Measurements from ENCODE around the gene MZB1.

MZB1 gene, protein sequence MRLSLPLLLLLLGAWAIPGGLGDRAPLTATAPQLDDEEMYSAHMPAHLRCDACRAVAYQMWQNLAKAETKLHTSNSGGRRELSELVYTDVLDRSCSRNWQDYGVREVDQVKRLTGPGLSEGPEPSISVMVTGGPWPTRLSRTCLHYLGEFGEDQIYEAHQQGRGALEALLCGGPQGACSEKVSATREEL

DNA sequence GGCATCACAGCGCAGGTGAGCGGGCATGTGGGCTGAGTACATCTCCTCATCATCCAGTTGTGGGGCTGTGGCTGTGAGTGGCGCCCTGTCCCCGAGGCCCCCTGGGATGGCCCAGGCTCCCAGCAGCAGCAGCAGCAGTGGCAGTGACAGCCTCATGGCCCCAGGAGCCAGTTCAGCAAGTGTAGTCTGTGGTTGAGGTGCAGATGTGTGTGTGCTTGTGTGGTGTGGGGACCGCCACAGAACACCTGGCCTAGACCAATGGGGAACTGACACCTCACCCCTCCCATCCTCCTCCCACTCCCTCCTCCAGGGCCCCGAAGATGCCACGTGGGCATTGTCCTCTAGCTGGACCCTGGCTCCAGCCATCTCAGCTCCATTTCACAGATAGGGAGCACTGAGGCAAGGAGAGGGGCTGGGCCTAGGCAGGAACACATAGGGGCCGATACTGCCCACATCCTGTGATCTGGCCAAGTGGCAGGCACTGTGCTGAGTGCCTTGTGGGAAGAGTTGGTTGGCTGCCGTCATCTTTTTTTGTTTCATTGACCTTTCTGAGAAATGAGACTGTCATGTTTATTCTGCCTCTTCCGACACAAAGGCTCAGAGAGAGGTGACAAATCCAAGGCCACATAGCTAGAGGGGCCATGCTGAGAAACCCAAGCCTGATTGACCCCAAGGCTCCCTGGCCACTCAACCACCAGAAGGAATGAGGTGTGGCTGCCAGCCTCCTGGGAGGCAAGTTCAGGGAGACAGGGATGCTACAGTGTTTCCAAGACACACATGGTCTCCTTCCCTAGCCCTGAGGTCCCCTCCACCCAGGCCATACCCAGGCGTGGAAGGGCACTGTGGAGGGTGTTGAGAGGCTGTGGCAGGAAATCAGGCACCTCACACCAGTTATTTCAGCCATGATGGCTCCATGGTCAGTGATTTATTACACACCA lies at the start of gene MZB1:
MZB1 (minus strand) TSS at position 213 of the 938 bp plus-strand sequence; CDS start at position 156, 57 bp downstream.
- DNase-seq (ENCODE audit: low spot score): peak; percentile 77

DNA sequence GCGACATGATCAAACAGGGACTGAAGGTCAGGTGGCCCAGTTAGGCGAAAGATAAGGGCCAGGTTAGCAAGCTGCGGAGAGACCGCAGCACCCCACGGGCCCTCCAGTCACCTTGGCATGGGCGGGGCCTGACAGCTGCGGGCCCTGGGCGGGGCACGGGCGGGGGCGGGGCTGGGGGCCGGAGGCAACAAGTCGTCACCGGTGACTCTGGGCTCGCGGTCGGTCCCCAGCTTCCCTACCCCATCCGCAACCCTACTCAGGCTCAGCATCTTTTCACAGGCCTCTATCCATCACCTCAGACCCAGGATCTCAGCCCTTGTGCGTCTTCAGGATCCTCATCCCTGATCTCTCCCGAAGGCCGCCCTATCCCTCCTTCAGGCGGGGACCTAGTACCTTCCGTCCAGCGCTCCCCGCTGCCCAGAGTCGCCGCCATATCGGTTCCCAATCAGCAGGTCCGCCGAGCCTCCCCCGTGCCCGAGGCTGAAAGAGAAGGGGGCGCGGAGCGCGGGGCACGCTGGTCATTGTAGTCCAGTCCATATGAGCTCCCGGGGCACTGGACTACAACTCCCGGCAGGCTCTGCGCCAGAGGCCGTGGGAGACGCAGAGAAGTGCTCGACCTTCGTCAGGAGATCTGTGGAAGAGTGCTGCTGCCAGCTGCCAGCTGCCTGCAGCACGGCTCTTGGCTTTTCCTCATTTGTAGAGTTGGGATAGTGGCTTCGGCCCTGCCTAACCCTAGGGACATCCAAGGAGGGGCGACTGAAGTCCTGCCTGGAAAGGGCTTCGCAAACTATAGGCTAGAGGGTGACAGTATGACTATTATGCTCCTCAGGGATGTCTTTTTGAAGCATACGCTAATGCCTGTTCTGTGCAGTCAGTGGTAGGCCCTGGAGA lies 49.5 kb upstream of the MZB1 start, which contains the start of gene DNAJC18:
DNAJC18 (minus strand) TSS at position 513 of the 891 bp plus-strand sequence; CDS start at position 433, 80 bp downstream.
- DNase-seq (ENCODE audit: low spot score): peak; percentile 88

DNA sequence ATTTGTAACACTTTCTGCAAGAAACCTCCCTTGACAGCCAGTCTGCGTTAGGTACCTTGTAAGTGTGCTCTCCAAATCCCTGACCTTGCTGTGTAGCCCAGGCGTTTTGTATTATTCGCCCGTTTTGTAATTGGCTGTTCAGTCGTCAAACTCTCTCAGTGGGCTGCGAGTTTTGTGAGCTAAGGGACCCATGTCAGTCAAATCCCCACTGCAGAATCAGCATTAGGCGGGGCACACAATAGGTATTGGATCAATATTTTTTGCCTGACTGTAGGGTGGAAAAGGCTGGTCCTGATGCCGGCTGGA lies 48.9 kb upstream of the MZB1 start:
- DNase-seq (ENCODE audit: low spot score): no peak

DNA sequence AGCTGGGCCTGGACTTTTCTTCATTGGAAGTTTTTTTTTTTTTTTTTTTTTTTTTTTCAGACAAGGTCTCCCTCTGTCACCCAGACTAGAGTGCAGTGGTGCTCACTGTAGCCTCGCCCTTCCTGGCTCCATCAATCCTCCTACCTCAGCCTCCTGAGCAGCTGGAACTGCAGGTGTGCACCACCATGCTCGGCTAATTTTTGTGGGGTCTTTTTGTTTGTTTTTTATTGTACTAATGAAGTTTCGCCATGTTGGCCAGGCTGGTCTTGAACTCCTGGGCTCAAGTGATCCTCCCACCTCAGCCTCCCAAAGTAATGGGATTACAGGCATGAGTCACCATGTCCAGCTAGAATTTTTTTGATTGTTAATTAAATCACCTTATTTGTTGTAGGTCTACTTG lies 46.0 kb upstream of the MZB1 start:
- DNase-seq (ENCODE audit: low spot score): no peak

DNA sequence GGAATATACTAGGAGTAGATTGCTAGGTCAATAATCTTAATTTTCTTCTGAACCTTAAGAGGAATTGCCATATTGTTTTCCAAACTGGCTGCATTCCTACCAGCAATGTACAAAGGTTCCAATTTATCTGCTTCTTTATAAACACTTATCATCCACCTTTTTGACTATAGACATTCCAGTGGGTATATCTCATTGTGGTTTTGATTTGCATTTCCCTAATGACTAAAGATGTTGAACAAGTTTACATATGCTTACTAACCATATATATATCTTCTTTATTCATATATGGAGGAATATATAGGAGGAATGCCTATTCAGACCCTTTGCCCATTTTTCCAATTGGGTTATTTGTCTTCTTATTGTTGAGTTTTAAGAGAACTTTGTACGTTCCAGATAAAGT lies 42.0 kb upstream of the MZB1 start:
- DNase-seq (ENCODE audit: low spot score): no peak

DNA sequence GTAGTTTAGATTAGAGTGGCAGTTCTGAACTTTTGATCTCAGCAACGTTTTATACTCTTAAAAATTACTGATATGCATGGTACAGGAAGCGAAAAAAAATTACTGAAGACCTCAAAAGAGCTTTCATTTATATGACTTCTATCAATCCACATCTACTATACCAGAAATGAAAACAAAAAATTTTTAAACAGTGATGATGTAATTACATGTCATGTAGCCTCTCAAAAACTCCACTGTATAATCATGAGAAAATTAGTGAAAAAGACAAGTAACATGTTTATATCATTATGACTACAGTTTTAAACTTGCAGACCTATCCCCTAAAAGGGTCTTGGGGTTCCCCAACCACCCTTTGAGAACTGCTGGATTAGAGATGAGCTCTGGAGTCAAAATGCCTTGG lies 40.3 kb upstream of the MZB1 start:
- DNase-seq (ENCODE audit: low spot score): no peak

DNA sequence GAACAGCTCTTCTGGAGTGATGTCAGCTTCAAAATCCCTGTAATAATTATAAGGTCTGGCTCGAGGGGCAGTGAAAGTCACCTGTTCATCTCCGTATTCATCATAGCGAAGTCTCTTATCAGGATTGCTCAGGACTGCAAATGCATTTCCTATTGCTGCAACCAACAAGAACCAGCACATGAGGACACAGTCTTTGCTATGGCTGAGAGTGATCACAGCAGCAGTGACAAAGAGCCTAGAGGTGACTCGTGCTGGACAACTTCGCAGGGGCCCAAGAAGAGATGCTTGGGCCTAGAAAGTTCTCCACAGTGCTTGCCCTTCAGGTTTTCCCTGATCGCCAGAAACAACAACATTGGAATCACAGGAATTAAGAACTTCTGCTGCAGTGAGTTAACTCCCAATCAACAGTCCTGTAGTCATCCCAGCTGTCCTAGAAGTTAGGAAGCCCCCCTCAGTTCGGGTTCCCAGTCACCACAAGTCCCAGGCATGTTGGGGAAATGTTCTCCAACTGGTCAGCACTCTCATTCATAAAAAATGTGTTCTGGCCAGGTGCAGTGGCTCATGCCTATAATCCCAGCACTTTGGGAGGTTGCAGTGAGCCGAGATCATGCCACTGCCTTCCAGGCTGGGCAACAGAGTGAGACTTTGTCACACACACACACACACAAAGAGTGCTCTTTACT lies 36.6 kb upstream of the MZB1 start:
- DNase-seq (ENCODE audit: low spot score): no peak

DNA sequence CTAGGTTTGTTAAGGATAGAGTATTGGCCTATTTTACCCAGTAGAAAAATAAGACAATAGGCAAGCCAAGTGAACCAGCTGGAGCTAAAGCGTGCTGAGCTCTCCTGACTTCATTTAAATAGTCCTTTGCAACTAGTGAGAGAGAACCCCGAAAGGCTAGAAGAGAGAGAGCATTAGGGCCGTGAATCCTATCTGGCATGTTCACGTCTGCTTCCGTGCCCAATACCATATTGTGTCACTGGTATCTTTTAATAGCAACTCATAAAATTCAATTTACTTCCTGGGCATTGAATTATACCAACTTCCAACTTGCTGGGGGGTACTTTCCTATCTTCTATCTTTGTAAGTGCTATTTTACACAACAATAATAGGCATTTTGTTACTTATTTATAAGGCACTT lies 35.8 kb upstream of the MZB1 start:
- DNase-seq (ENCODE audit: low spot score): no peak

DNA sequence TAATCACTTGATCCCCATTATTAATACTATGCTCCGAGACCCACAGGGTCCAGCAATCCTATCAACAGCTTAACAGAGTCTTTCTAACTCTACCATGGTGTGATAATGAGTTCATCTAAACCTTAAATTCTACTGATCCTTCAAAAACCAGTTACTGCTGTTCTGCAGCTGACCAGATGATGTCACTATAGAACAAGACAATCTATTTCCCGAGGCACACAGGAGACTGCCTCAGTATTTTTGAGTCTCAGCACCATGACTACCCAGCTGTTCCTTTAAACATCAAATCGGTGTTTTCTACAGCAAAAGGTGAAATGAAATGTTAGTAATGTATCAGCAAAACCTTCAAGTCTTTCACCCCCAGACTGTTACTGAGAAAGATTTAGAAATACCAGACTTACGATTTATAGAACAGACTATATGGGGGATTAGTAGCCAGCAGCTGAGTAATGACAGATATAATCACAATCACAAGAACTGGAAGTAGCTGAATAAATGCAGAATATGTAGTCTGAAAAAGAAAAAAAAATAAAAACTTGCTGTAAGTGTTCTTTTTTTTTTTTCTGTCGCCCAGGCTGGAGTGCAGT lies 32.7 kb upstream of the MZB1 start:
- peak; percentile 88 for DNase-seq (ENCODE audit: low spot score)

DNA sequence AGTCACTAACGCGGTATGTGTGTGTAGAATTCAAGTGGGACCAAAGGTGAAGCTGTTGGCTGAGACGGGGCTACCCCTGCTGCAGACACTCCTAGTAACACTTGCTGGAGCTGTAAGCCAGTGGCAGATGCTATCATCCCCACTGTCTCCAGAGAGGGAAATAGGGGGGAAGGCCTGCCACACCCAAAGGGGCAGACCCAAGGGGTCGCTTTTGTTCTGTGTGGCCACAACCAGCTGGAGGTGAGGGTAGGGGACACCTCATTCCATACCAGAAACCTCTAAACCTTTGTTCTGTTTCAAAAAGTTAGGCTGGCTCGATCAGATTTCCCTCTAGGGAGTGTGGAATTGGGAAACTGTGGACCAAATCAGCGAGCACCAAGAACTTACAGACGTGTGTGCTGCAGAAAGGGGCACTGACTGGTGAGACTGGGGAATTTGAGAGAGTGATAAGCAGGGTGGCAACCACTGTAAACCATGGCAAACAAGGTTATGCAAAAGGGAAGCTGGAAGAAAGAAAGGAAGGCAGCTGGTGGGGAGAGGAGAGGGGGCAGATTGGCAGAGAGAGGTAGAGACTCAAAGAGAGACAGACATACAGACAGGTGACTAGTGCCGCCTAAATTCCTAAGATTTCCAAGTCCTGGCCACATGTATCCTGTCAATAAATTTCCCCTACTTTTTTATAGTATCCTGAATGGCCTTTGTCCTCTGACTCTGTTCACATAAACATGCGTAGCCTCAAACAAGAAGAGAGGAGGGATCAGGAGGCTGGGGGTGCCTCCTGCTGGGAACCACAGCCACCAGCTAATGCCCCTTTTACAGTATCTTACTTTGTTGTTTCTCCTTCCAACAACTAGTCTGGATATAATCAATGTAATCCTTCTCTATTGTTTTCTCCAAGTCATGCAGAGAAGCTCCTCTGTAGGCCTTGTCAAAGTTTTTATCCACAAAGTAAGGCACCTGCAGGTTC lies 29.8 kb upstream of the MZB1 start:
- DNase-seq (ENCODE audit: low spot score): no peak

DNA sequence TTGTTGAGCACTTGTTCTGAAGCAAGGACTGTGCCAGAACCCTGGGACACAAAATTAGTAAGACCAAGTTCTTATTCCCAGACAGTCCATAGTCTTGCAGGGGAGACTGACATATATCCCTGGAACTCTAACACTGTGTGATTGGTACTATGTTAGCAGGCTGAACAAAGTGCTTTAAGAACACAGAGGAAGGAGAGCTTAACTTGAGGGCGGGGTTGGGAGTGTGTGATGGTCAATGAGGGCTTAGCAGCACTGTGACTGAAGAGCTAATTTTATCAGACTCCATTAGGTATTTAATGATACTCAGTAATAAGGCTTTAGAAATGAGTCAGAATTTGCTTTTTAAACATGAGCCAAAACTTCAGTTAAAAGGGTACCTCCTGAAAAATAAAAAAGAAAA lies 29.1 kb upstream of the MZB1 start:
- no peak for DNase-seq (ENCODE audit: low spot score)

DNA sequence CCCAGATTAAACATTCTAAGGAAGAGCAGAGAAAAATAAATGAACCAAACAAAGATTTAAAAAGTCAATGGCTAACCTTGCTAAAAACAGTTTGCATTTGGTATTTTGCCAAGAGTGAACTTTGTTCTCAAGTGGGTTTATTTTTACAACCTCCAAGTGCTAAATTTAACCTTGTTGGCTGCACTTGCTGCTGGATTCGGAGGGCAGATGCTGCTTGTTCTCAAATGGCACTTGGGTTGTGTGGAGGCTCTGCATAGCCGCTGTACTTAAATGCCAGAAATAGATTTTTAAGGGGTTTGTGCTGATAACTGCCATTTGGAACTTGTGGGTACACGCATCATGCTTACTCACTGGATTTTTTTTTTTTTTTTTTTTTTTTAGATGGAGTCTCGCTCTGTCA lies 27.5 kb upstream of the MZB1 start:
- no peak for DNase-seq (ENCODE audit: low spot score)

DNA sequence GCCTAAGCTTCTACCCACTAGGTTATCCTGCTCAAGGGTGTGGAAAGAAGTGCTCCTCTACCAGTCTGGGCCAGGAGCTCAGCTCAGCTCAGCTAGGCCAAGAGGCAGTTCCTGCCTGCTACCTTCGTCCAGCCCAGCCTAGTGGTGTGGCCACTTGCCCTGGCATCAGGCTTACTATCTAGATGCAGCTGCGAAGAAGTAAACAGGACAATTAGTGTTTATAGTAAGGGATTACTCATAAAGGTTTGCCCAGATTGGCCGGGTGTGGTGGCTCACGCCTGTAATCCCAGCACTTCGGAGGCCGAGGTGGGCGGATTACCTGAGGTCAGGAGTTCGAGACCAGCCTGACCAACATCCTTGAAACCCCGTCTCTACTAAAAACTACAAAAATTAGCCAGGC lies 26.9 kb upstream of the MZB1 start:
- no peak for DNase-seq (ENCODE audit: low spot score)

DNA sequence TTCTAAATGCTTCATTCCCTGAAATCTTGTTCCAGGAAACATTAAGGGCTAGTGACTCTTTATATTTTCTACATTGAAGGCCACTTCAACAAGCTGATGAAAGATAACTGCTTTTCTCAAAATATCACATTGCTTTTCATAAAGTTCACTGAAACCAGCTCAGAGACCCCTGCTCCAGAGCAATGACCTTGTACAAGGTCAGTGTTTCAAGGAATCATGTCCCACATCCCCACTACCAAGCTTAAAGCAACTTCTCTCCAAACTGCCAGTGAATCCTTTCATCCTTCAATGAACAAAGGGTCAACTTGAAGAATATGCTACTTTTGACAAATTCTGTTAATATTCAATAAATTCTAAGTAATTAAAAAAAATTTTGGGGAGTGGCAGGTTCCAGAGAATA lies 26.2 kb upstream of the MZB1 start:
- DNase-seq (ENCODE audit: low spot score): no peak

DNA sequence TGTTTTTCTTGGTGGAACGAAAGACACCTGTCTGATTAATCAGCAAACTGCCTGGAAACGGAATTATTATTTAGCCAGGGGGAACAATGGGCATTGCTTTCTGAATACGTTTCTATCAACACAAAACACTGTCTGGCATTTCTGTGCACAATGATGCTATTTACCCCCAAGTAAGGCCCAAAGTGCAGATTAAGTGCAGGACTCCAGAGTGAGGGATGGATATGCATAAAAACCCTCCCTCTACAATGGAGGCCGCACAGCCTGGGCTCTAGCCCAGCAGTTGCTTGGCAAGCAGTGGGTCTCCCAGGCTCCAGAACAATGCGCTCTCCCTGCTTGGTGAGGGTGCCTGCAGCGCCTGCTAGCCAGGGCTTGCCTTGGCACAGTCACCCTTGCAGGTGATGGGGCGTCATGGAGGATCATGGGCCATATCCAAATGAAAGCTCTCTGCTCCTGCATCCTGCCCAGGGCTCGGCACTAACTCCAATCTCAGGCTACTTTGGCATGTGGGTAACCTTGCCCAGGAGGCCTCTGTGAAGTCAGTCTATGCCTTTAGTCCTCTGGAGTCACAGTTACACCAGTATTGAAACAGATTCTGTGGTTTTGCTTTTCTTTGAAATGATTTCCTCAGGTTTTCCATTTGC lies 25.6 kb upstream of the MZB1 start:
- peak; percentile 25 for DNase-seq (ENCODE audit: low spot score)

DNA sequence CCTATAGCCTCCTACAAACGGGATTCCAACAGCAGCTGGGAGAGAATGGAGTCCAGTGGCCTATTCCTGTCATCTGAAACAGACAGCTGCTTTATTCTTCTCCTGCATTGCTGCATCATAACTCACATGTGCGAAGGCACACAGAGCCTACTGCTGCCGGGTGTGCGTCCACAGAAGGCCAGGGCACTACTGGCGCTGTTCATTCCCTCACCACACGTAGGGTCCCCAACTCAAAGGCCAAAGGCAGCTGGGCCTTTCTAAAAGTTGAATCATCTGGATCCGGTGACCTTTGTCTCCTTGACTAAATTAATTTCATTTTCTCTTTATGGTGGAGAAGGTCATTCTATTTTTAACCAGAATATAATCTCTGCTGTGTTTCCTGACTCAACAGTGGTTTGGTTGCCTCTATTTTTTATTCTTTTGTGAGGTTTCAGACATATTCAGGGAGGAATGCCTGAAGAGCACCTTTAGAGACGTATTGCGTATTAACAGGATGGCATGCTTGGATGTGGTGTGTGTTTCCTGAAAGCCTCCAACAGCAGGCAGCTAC lies 24.9 kb upstream of the MZB1 start:
- DNase-seq (ENCODE audit: low spot score): no peak

DNA sequence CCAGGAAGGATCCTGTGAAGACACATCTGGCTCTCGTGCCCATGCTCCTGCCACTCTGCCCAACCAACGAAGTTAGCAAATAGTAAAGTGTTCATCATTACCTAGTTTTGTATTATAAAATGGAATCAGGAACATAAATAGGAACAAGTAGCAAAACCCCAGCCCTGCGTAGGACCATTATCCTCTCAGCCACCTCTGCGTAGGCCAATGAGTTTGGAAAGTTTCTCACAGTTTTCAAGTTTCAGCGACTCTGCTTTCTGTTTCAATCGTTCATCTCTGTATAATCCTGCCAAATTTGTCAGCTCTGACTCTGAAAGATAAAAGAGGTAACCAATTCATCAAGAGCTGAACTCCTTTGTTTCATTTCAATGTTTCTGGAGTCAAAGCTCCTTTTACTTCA lies 24.2 kb upstream of the MZB1 start:
- no peak for DNase-seq (ENCODE audit: low spot score)

DNA sequence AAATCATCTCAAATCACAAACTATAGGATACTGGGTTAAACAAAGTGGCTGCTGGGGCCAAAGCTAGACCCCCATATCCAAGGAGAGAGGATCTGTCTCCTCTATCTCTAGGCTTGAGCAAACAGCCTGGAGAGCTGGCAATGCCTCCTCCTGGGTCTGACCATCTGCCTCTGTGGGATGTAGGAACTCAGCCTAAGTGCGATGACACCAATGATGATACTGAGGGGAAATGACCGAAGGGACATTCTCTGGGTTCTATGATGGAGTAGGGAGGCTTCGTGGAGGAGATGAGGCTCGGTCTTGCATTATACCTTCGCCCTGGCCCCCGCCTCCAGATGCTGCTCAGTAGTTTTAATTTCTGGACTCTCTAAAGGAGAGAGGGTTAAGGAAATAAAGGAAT lies 23.4 kb upstream of the MZB1 start:
- no peak for DNase-seq (ENCODE audit: low spot score)

DNA sequence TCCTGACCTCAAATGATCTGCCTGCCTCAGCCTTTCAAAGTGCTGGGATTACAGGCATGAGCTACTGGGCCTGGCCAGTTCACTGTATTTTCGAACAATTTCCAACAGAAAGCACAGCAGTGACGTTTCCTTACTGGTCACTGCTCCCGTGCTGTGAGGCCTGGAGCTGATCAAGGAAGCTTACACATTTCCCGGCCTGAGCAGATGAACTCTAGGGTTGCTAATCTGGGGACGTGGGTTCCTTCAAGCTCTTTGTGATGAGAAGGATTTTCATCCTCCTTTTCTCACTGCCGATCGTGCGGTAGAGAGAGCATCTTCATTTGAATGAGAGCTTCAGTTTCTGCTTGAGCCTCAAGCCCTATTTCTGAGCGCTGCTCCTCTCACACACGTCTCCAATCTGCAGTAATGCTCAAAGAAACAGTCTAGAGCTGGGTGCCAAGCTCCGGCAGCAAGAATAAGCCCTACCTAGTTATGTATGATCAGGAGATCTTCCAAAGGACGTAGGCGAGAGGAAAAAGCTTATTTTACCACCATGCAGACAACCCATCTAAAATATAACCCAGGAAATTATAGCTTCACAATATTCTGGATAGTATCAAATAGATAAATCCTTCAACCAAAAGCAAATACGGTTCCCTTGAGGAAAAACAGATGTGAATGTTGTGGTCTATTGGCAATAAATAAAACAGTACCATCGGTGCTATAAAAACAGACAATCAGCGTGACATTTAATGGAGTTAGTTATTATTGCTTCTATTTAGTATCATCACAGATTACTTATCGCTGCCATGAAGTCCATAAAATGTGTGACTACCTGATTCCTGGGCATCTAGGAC lies 21.5 kb upstream of the MZB1 start:
- no peak for DNase-seq (ENCODE audit: low spot score)

Data from CD4-positive, alpha-beta T cell treated with Interleukin-2 at 100 ng/mL for 4 hours (primary cell).